ENCODE measurements around the gene P2RX4. TPM values are rescaled to one million over a fixed set of nuclear protein-coding genes. Genes with fewer than 3 reads are reported as not detected.

The P2RX4 gene
- total RNA-seq, 2 donors from 2014 or later: 11.5 to 21.1 TPM

DNA sequence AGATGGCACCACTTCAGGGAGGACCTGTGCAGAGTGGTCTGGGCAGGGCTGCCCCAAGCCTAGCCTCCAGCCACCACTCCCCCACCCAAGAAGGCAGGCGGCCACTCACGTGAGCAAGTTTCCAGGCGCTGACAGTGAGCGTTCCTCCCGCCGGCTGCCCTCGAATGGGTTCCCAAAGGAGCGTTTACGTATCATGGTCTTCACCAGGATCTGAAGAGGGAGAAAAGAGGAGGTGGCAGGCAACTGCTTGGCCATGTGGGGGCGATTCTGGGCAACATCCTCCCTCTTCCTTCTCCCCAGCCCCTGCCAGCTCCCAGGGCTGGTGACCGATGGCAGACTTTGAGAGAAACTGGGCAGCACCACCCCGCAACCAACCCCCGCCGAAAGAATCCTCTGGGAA lies 35.1 kb downstream of the P2RX4 start:
- H3K27ac ChIP-seq (ENCODE audit: low read depth, low read length): no peak overlapping the region

DNA sequence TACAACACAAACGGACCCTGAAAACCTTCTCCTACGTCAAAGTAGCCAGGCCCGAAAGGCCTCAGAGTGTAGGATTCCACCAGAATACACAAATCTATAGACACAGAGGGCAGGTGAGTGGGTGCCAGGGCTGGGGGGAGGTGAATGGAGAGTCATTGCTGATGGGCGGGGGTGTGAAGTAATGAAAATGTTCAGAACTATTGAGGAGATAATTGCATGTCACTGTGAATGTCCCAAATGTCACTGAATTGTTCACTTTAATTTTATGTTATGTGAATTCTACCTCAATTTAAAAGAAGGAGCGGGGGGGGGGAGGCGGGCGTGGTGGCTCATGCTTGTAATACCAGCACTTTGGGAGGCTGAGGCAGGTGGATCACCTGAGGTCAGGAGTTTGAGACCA lies 36.0 kb downstream of the P2RX4 start:
- H3K9me3 ChIP-seq (ENCODE audit: control insufficient read depth, low read length): no peaks in the 10 kb centered on the region
- H3K4me3 ChIP-seq (ENCODE audit: low read length): no peak overlapping the region
- peaks cover under 1% of the 10 kb centered on the region for H3K4me1 ChIP-seq (ENCODE audit: control insufficient read depth, insufficient read depth, low read length)
- Mint-ChIP-seq H3K27me3 (ENCODE audit: insufficient read depth) (no peaks in the 10 kb centered on the region), H3K4me3 (no peak overlapping the region), H3K4me1 (peaks cover 4% of the 10 kb centered on the region), H3K9me3 (no peaks in the 10 kb centered on the region), H3K36me3 (ENCODE audit: low read depth) (peaks cover 70% of the 10 kb centered on the region), H3K27ac (no peak overlapping the region)
- TF ChIP-seq, protein P1, sequence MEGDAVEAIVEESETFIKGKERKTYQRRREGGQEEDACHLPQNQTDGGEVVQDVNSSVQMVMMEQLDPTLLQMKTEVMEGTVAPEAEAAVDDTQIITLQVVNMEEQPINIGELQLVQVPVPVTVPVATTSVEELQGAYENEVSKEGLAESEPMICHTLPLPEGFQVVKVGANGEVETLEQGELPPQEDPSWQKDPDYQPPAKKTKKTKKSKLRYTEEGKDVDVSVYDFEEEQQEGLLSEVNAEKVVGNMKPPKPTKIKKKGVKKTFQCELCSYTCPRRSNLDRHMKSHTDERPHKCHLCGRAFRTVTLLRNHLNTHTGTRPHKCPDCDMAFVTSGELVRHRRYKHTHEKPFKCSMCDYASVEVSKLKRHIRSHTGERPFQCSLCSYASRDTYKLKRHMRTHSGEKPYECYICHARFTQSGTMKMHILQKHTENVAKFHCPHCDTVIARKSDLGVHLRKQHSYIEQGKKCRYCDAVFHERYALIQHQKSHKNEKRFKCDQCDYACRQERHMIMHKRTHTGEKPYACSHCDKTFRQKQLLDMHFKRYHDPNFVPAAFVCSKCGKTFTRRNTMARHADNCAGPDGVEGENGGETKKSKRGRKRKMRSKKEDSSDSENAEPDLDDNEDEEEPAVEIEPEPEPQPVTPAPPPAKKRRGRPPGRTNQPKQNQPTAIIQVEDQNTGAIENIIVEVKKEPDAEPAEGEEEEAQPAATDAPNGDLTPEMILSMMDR (conservative IDR thresholded peaks at IDR 0.05): no peak
- H3K27ac ChIP-seq (ENCODE audit: low read depth, low read length): no peak overlapping the region
- WGBS, 2 experiments (ENCODE audit: insufficient coverage in 1 of 2, insufficient read length in 1 of 2): 93% methylated on average over 7 of the region's 7 CpGs; no CpG with 5 or more reads in 1 of the 2 experiments
- no peak for DNase-seq
- no peak overlapping the region for H3K9ac ChIP-seq (ENCODE audit: extremely low read depth, low read length, poor library complexity, severe bottlenecking)
- peaks cover 51% of the 10 kb centered on the region for H3K36me3 ChIP-seq (ENCODE audit: control insufficient read depth, insufficient read depth, low read length)
- no peaks in the 10 kb centered on the region for H3K27me3 ChIP-seq (ENCODE audit: control insufficient read depth, insufficient read depth, low read length, poor library complexity, severe bottlenecking)

More for the DNA sequence above, 35.1 kb downstream of the P2RX4 start:
- no peaks in the 10 kb centered on the region for H3K27me3 Mint-ChIP-seq (ENCODE audit: insufficient read depth)
- Histone ChIP-seq H3K4me3 (ENCODE audit: low read length) (no peak overlapping the region), H3K9me3 (ENCODE audit: control insufficient read depth, low read length) (no peaks in the 10 kb centered on the region), H3K36me3 (ENCODE audit: control insufficient read depth, insufficient read depth, low read length) (peaks cover 48% of the 10 kb centered on the region), H3K27me3 (ENCODE audit: control insufficient read depth, insufficient read depth, low read length, poor library complexity, severe bottlenecking) (no peaks in the 10 kb centered on the region), H3K9ac (ENCODE audit: extremely low read depth, low read length, poor library complexity, severe bottlenecking) (no peak overlapping the region), H3K4me1 (ENCODE audit: control insufficient read depth, insufficient read depth, low read length) (peaks cover 5% of the 10 kb centered on the region)
- TF ChIP-seq, protein P1 (conservative IDR thresholded peaks at IDR 0.05): no peak
- peaks cover 68% of the 10 kb centered on the region for H3K36me3 Mint-ChIP-seq (ENCODE audit: low read depth)
- no peak overlapping the region for H3K27ac Mint-ChIP-seq
- no peaks in the 10 kb centered on the region for H3K9me3 Mint-ChIP-seq
- H3K4me1 Mint-ChIP-seq: peaks cover 11% of the 10 kb centered on the region
- no peak overlapping the region for H3K4me3 Mint-ChIP-seq
- DNase-seq: no peak
- 94% methylated on average over 14 of the region's 14 CpGs; no CpG with 5 or more reads in 1 of the 2 experiments for WGBS, 2 experiments (ENCODE audit: insufficient coverage in 1 of 2, insufficient read length in 1 of 2)

DNA sequence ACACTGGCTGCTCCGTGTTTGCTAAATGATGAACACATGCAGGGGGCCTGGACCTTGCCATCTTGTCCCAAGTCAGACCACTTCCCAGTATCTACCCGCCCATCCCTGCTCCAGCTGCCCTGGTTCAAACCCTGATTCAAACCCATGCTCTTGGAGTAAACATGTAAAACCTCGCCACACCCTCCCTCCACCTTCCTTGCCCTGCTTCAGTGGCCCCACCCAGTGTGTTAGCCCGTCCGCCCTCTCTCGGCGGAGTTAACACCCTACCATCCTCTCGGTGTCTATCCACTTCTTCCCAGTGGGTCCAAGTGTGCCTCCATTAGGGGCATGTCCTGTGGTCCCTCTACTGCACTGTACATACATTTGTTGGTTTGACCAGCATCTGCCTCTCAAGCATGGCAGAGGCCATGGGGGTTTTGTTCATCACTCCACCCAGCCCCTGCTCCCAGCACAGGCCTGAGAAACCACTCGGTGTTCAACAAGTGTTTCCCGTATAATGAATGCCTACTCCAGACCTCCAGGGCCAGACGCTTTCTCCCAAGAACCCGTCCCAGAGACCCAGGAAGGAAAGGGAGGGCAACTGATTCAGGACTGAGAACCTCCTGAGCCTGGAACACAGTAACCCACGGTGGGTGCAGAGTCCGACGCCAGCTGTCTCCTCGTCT lies 37.1 kb downstream of the P2RX4 start:
- no peak overlapping the region for H3K4me3 Mint-ChIP-seq
- TF ChIP-seq, protein P1 (conservative IDR thresholded peaks at IDR 0.05): no peak
- peak overlapping the region; percentile 44 for H3K27ac Mint-ChIP-seq
- Histone ChIP-seq H3K4me3 (ENCODE audit: low read length) (no peak overlapping the region), H3K9me3 (ENCODE audit: control insufficient read depth, low read length) (no peaks in the 10 kb centered on the region), H3K27ac (ENCODE audit: low read depth, low read length) (no peak overlapping the region), H3K27me3 (ENCODE audit: control insufficient read depth, insufficient read depth, low read length, poor library complexity, severe bottlenecking) (no peaks in the 10 kb centered on the region), H3K4me1 (ENCODE audit: control insufficient read depth, insufficient read depth, low read length) (no peaks in the 10 kb centered on the region), H3K36me3 (ENCODE audit: control insufficient read depth, insufficient read depth, low read length) (peaks cover 59% of the 10 kb centered on the region), H3K9ac (ENCODE audit: extremely low read depth, low read length, poor library complexity, severe bottlenecking) (no peak overlapping the region)
- peaks cover 70% of the 10 kb centered on the region for H3K36me3 Mint-ChIP-seq (ENCODE audit: low read depth)
- no peak for DNase-seq
- WGBS, 2 experiments (ENCODE audit: insufficient coverage in 1 of 2, insufficient read length in 1 of 2): 93 to 98% methylated on average over 9 to 16 of the region's 16 CpGs
- no peaks in the 10 kb centered on the region for H3K4me1 Mint-ChIP-seq
- no peaks in the 10 kb centered on the region for H3K9me3 Mint-ChIP-seq
- H3K27me3 Mint-ChIP-seq (ENCODE audit: insufficient read depth): no peaks in the 10 kb centered on the region
